Transverse colon (tissue), 4 donors: ENCODE data around the gene GCLC. TPM values are rescaled to one million over a fixed set of nuclear protein-coding genes. Genes with fewer than 3 reads are reported as not detected.
"Not testable (repeated sequence)": the region's sequence is repeated elsewhere in the genome, so short reads cannot be mapped to it uniquely, and the experiment has no call there.

ENCODE experiments used
- DNase-seq: peaks from one replicate; pipeline ENCODE4 v3.0.0-alpha.2; 2019
- H3K27ac ChIP-seq, 4 donors: fragments of 200-600 bp; sonication (generic); 2 replicates each; pipeline ENCODE4 v1.5.1; 2016 to 2018; ENCODE audit warnings: inconsistent platforms in 4 of 4
- H3K27me3 ChIP-seq: fragments of 200-600 bp; sonication (generic); 2 replicates; pipeline ENCODE4 v1.5.1; 2017; ENCODE audit warnings: inconsistent platforms
- H3K36me3 ChIP-seq, 4 donors: fragments of 200-600 bp; sonication (generic); 2 replicates each; pipeline ENCODE4 v1.5.1; 2017 to 2019; ENCODE audit warnings: inconsistent platforms in 4 of 4
- H3K4me1 ChIP-seq, 4 donors: fragments of 200-600 bp; sonication (generic); 2 replicates each; pipeline ENCODE4 v1.5.1; 2017 to 2020; ENCODE audit warnings: inconsistent platforms in 4 of 4
- H3K4me3 ChIP-seq, 4 donors: fragments of 200-600 bp; sonication (generic); 1 replicate in 1 of 4; 2 replicates in 3 of 4; pipeline versions ENCODE4 v1.5.1 to v1.6.1; 2017 to 2019; ENCODE audit warnings: inconsistent platforms in 4 of 4
- H3K9me3 ChIP-seq, 2 donors: fragments of 200-600 bp; sonication (generic); 2 replicates each; pipeline ENCODE4 v1.5.1; 2017 to 2019; ENCODE audit warnings: inconsistent platforms in 2 of 2
- CTCF ChIP-seq, 5 experiments: fragments of 200-600 bp in 3 of 5; fragments of 450-650 bp in 2 of 5; sonication (generic) in 3 of 5; IDR thresholded peaks; 1 replicate in 2 of 5; 2 replicates in 3 of 5; pipeline ENCODE4 v1.5.1; 2016 to 2017; ENCODE audit warnings: antibody characterized with exemption in 5 of 5, inconsistent platforms in 3 of 5, mild to moderate bottlenecking in 2 of 5, moderate library complexity in 1 of 5
- EP300 ChIP-seq: sonication (generic); formaldehyde crosslinking; IDR thresholded peaks from one replicate; pipeline ENCODE4 v1.6.1; 2017; ENCODE audit warnings: antibody characterized with exemption, low read depth
- POLR2A ChIP-seq: fragments of 450-650 bp; IDR thresholded peaks from one replicate; pipeline ENCODE4 v1.6.1; 2016; ENCODE audit warnings: antibody characterized with exemption, mild to moderate bottlenecking, moderate library complexity
- POLR2AphosphoS5 ChIP-seq, 3 donors: sonication (generic); formaldehyde crosslinking; IDR thresholded peaks; one replicate each; pipeline ENCODE4 v1.6.1; 2016; ENCODE audit warnings: antibody characterized with exemption in 3 of 3
- WGBS, 2 donors: methylation state at CpG; one replicate each; pipeline ENCODE4 v1.1.5; 2018; ENCODE audit warnings: low coverage in 1 of 2; 5-methylcytosine and 5-hydroxymethylcytosine counted together
- in situ Hi-C, 4 donors: fragments of 200-750 bp; cut with MboI; loops; one replicate each; pipeline versions ENCODE4 v1.15.0 to v1.15.1; 2017; ENCODE audit warnings: low sequenced_read_pairs in 3 of 4, low pct_ligation_motif_present in 1 of 4, low pct_unique_long_range_greater_than_20kb in 1 of 4
- intact Hi-C: fragments of 100-400 bp; cut with DNase I; formaldehyde crosslinking; loops from one replicate; pipeline ENCODE4 v1.15.1; 2023; ENCODE audit warnings: low total_unique reads
- total RNA-seq, 4 donors: library from RNA; depleted of rRNA; stranded (reverse); fragments of >200 nt; gene quantifications; one replicate each; pipeline ENCODE4 v1.1.0, GENCODE V29; 2016

The GCLC gene
- total RNA-seq, 4 donors from 2014 or later, result 35.2 to 146 (median 64.1) TPM

DNA sequence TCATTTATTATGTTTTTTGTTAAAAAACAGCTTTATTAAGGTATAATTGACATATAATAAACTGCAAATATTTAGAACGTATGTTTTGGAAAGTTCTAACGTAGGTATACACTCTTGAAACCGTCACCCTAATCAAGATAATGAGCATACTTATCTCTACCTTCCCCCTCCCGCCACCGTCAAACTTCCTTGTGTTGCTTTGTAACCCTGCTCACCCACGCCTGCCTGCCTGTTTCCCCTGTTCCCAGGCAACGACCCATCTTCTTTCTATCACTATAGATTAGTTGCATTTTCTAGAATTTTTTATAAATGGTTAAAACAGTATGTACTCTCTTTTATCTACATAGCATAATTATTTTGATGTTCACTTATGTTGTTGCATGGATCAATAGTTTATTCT lies 33.5 kb upstream of the GCLC start:
- intact Hi-C loops (no loop called here), in situ Hi-C loops (no loop called here)
- no peak overlapping the region for H3K27ac ChIP-seq
- no peaks in the 10 kb centered on the region for H3K27me3 ChIP-seq
- WGBS, 2 donors, result 48% methylated on average over 7 of the region's 7 CpGs
- TF ChIP-seq CTCF (IDR thresholded peaks at IDR 0.05) (no peak), POLR2AphosphoS5 (IDR thresholded peaks at IDR 0.05) (no peak), EP300 (no peak), POLR2A (no peak)
- no peak overlapping the region for H3K4me3 ChIP-seq
- no peak for DNase-seq
- H3K36me3 ChIP-seq, result no peaks in the 10 kb centered on the region
- no peaks in the 10 kb centered on the region for H3K9me3 ChIP-seq
- H3K4me1 ChIP-seq, result peaks cover 0 to 19% (median 7%) of the 10 kb centered on the region in 4 donors

- H3K27ac ChIP-seq, result no peak overlapping the region
- no peaks in the 10 kb centered on the region for H3K36me3 ChIP-seq
- no peaks in the 10 kb centered on the region for H3K27me3 ChIP-seq
- H3K9me3 ChIP-seq, result no peaks in the 10 kb centered on the region
- no peak overlapping the region for H3K4me3 ChIP-seq
- TF ChIP-seq POLR2A (no peak), EP300 (no peak), CTCF (IDR thresholded peaks at IDR 0.05) (no peak), POLR2AphosphoS5 (IDR thresholded peaks at IDR 0.05) (no peak)
- intact Hi-C loops, result no loop called here
- WGBS, 2 donors, result 81 to 86% methylated on average over 9 to 14 of the region's 14 CpGs
- in situ Hi-C loops, result no loop called here
- no peaks in the 10 kb centered on the region for H3K4me1 ChIP-seq
- no peak for DNase-seq
These were observed 28.4 kb upstream of the GCLC start for GRCh38 chr6:53573299-53573698.

DNA sequence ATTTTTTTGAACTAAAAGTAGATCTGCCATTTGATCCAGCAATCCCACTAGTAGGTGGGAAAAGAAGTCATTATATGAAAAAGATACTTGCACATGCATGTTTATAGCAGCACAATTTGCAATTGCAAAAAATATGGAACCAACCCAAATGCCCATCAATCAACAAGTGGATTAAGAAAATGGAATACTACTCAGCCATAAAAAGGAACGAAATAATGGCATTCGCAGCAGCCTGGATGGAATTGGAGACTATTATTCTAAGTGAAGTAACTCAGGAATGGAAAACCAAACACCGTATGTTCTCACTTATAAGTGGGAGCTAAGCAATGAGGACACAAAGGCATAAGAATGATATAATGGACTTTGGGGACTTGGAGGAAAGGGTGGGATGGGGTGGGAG lies 27.5 kb upstream of the GCLC start:
- H3K4me1 ChIP-seq, in situ Hi-C loops, H3K4me3 ChIP-seq, intact Hi-C loops, DNase-seq, H3K27me3 ChIP-seq, H3K27ac ChIP-seq, H3K9me3 ChIP-seq, H3K36me3 ChIP-seq: not testable (repeated sequence)
- 89% methylated on average over 3 of the region's 3 CpGs for WGBS, 2 donors

DNA sequence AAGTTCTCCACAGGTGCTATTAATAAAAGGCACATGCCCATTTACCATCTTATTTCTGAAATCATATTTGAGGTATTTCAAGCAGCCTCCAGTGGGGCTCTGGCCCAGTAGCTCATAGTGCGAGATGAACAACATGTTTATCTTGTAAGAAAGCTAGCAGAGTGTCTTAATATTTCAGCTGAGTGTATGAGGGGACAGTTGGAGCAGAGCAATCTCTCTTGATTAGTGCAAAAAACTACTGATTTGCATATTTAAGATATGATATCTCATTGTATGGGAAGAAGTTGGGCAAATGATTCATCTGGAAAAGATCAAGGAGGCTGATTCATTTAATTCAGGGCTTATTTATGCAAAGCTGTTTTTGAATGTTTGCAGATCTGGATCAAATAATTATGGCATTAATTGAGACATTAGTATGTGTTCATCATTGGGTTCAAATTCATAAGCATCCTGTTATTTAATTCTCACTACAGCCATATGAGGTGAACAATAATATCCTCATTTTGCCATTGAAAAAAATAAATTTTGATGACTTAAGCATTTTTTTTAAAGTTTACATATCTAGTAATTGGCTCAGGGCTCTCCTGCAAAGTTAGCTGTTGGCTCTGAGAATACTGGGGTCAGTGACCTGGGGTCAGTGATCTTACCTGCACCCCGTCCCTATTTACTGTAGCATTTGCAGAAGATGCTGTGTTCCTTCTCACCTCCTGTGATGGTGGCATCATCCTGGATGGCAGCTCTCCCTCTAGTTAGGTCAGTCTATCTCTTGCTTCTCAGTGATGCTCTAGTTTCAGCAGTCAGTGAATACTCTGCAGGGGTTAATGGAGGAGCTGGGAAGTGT lies 24.1 kb upstream of the GCLC start:
- in situ Hi-C loops, result no loop called here
- WGBS, 2 donors, result 95 to 100% methylated on average over 1 to 2 of the region's 2 CpGs

More for the DNA sequence above, 24.1 kb upstream of the GCLC start:
- H3K4me1 ChIP-seq, result peaks cover 0 to 16% (median 7%) of the 10 kb centered on the region in 4 donors
- DNase-seq, result no peak
- no peaks in the 10 kb centered on the region for H3K27me3 ChIP-seq
- no peaks in the 10 kb centered on the region for H3K36me3 ChIP-seq
- H3K9me3 ChIP-seq, result no peaks in the 10 kb centered on the region
- H3K4me3 ChIP-seq, result no peak overlapping the region
- intact Hi-C loops, result no loop called here
- H3K27ac ChIP-seq, result no peak overlapping the region
- no peak for TF ChIP-seq POLR2AphosphoS5 (IDR thresholded peaks at IDR 0.05)
- TF ChIP-seq CTCF (IDR thresholded peaks at IDR 0.05), result no peak
- TF ChIP-seq EP300, result no peak
- TF ChIP-seq POLR2A, result no peak
